Measurements from ENCODE around the gene NFATC1.

- TF ChIP-seq CTCF (IDR thresholded peaks at IDR 0.05; ENCODE audit: low read length) (peak; percentile 10; the same call in 1 of the 2 replicates), EZH2 (IDR thresholded peaks at IDR 0.05; ENCODE audit: borderline replicate concordance, low read length) (no peak)
Measured at GRCh38 chr18:79379251-79379905, 16.4 kb upstream of the NFATC1 start.
